Hepatocyte (in vitro differentiated cells): Measurements from ENCODE around the gene RSAD1. TPM values are rescaled to one million over a fixed set of nuclear protein-coding genes. Genes with fewer than 3 reads are reported as not detected.
A peak's percentile ranks its signal among the peaks of the same experiment; 100 is the strongest.

Source experiments
- DNase-seq: peaks from one replicate; pipeline ENCODE4 v3.0.0-alpha.2; 2016; ENCODE audit warnings: low spot score
- H2AFZ ChIP-seq: fragments of 200-600 bp; sonication (generic); 2 replicates; pipeline ENCODE4 v1.6.0; 2016; ENCODE audit warnings: antibody characterized with exemption, mild to moderate bottlenecking
- H3K27ac ChIP-seq: fragments of 200-600 bp; sonication (generic); 2 replicates; pipeline ENCODE4 v1.5.1; 2016; ENCODE audit warnings: mild to moderate bottlenecking
- H3K27me3 ChIP-seq: fragments of 200-600 bp; sonication (generic); 2 replicates; pipeline ENCODE4 v1.6.1; 2016
- H3K36me3 ChIP-seq: fragments of 200-600 bp; sonication (generic); replicated peaks from 2 replicates; pipeline ENCODE4 v1.5.1; 2016; ENCODE audit warnings: low read depth; ENCODE audit not compliant: insufficient read depth
- H3K4me1 ChIP-seq: fragments of 200-600 bp; sonication (generic); 2 replicates; pipeline ENCODE4 v1.5.1; 2016; ENCODE audit warnings: mild to moderate bottlenecking, moderate library complexity; ENCODE audit not compliant: insufficient read depth
- H3K4me2 ChIP-seq: fragments of 200-600 bp; sonication (generic); 2 replicates; pipeline ENCODE4 v1.6.0; 2016
- H3K4me3 ChIP-seq: fragments of 200-600 bp; sonication (generic); 2 replicates; pipeline ENCODE4 v1.5.1; 2016; ENCODE audit warnings: mild to moderate bottlenecking
- H3K79me2 ChIP-seq: fragments of 200-600 bp; sonication (generic); 2 replicates; pipeline ENCODE4 v1.6.0; 2017; ENCODE audit warnings: mild to moderate bottlenecking
- H3K9me2 ChIP-seq: fragments of 200-600 bp; sonication (generic); replicated peaks from 2 replicates; pipeline ENCODE4 v1.6.0; 2017; ENCODE audit warnings: mild to moderate bottlenecking; ENCODE audit not compliant: insufficient read depth
- H3K9me3 ChIP-seq: fragments of 200-600 bp; sonication (generic); 2 replicates; pipeline ENCODE4 v1.5.1; 2016; ENCODE audit warnings: low read depth, mild to moderate bottlenecking
- H4K20me1 ChIP-seq: fragments of 200-600 bp; sonication (generic); 2 replicates; pipeline ENCODE4 v1.6.0; 2016; ENCODE audit warnings: mild to moderate bottlenecking; ENCODE audit not compliant: insufficient read depth, poor library complexity, severe bottlenecking
- EZH2 ChIP-seq: fragments of 200-600 bp; sonication (generic); IDR thresholded peaks from 2 replicates; pipeline ENCODE4 v1.6.1; 2016; ENCODE audit warnings: antibody characterized with exemption, mild to moderate bottlenecking, borderline replicate concordance
- EZH2phosphoT487 ChIP-seq: fragments of 200-600 bp; sonication (generic); IDR thresholded peaks from one replicate; pipeline ENCODE4 v1.6.1; 2018; ENCODE audit warnings: antibody characterized with exemption, mild to moderate bottlenecking, low read depth, moderate library complexity; ENCODE audit not compliant: unreplicated experiment, severe bottlenecking
- WGBS: methylation state at CpG from one replicate; pipeline ENCODE4 v1.1.6; 2016; ENCODE audit warnings: low lambda C conversion rate; ENCODE audit errors: missing lambda C conversion rate; 5-methylcytosine and 5-hydroxymethylcytosine counted together
- polyA plus RNA-seq: library from polyadenylated mRNA; unstranded; fragments of >200 nt; fragmentation: Nextera tagmentation; extraction: Ambion mirVana; gene quantifications from 2 replicates; pipeline ENCODE4 v1.2.1, GENCODE V29; 2016
- total RNA-seq: library from RNA; depleted of rRNA; stranded (reverse); fragments of >200 nt; gene quantifications from 2 replicates; pipeline ENCODE4 v1.2.3, GENCODE V29; 2014
- TF ChIP-seq, protein P1 (sequence below): fragments of 200-600 bp; sonication (generic); IDR thresholded peaks from 2 replicates; pipeline ENCODE4 v1.5.1; 2016; ENCODE audit warnings: antibody characterized with exemption, mild to moderate bottlenecking; ENCODE audit not compliant: poor library complexity

RSAD1 gene
- total and polyA plus RNA-seq, 2 experiments from 2014 or later, result 28.6 to 44.2 TPM

DNA sequence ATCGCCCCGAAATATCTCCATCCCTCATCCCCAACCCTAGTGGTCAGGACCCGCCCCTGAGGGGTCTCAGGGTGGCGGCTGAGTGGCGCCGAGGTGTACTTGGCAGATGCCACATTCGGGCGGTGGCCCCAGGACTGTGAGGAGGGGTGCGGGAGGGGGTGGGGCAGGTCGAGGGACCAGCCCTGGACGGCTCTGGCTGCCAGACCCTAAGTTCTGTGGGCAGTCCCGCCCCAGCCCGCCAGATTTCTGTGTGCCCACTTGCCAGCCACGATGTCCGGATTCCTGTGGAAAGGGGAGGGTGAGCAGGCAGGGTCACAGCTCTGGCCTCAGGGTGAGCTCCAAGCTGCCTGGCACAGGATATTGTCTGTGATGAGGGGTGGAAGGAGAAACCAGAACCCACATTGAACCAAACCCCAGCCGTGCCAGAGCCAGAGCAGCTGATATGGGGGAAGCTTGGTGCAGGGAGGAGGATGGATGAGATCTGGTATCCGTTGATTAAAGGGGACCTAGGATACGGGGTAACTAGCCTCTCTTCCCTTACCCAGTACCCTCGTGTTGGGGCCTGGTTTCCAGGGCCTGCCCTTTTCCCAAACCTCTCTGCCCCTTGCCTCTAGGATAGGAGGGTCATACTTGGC, 8.9 kb upstream of the RSAD1 start:
- H3K4me1 ChIP-seq, result peaks cover 3% of the 10 kb centered on the region
- no peaks in the 10 kb centered on the region for H3K27me3 ChIP-seq
- H3K79me2 ChIP-seq, result no peaks in the 10 kb centered on the region
- WGBS, result 89% methylated on average over 16 of the region's 19 CpGs
- no peaks in the 10 kb centered on the region for H4K20me1 ChIP-seq
- no peak for DNase-seq
- TF ChIP-seq, protein P1, sequence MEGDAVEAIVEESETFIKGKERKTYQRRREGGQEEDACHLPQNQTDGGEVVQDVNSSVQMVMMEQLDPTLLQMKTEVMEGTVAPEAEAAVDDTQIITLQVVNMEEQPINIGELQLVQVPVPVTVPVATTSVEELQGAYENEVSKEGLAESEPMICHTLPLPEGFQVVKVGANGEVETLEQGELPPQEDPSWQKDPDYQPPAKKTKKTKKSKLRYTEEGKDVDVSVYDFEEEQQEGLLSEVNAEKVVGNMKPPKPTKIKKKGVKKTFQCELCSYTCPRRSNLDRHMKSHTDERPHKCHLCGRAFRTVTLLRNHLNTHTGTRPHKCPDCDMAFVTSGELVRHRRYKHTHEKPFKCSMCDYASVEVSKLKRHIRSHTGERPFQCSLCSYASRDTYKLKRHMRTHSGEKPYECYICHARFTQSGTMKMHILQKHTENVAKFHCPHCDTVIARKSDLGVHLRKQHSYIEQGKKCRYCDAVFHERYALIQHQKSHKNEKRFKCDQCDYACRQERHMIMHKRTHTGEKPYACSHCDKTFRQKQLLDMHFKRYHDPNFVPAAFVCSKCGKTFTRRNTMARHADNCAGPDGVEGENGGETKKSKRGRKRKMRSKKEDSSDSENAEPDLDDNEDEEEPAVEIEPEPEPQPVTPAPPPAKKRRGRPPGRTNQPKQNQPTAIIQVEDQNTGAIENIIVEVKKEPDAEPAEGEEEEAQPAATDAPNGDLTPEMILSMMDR, result no peak
- no peak for TF ChIP-seq EZH2
- no peak for TF ChIP-seq EZH2phosphoT487
- no peak overlapping the region for H3K27ac ChIP-seq
- no peak overlapping the region for H3K4me3 ChIP-seq
- H3K36me3 ChIP-seq, result no peaks in the 10 kb centered on the region
- H3K9me3 ChIP-seq, result no peaks in the 10 kb centered on the region
- H2AFZ ChIP-seq, result no peak overlapping the region
- H3K4me2 ChIP-seq, result peak overlapping the region; percentile 93
- no peaks in the 10 kb centered on the region for H3K9me2 ChIP-seq

DNA sequence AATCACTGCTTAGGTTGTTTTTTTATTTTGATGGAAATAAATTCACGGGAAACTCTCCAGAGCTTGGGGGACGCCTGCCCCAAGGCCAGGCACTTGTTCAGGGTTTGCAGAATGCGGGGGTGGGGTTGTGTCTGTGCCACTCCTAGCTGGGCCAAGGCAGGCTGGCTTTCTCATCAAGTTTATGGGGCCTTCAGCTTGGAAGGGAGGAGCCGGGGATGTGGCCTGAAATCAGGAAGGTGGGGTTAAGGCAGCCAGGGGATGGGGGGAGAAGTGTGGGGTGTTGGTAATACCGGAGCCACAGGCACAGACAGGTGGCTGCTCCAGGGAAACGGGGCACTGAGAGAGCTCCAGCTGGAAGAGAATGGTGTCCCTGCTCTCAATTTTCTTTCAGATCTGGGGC, 8.2 kb upstream of the RSAD1 start:
- Histone ChIP-seq H3K4me1 (peaks cover 3% of the 10 kb centered on the region), H3K4me2 (no peak overlapping the region), H3K9me2 (no peaks in the 10 kb centered on the region), H4K20me1 (no peaks in the 10 kb centered on the region), H3K9me3 (no peaks in the 10 kb centered on the region), H3K79me2 (no peaks in the 10 kb centered on the region), H3K27ac (no peak overlapping the region), H3K4me3 (no peak overlapping the region), H3K27me3 (no peaks in the 10 kb centered on the region), H2AFZ (no peak overlapping the region), H3K36me3 (no peaks in the 10 kb centered on the region)
- 74% methylated on average over 6 of the region's 6 CpGs for WGBS
- TF ChIP-seq EZH2phosphoT487 (no peak), EZH2 (no peak)
- TF ChIP-seq, protein P1, result no peak
- DNase-seq, result no peak

DNA sequence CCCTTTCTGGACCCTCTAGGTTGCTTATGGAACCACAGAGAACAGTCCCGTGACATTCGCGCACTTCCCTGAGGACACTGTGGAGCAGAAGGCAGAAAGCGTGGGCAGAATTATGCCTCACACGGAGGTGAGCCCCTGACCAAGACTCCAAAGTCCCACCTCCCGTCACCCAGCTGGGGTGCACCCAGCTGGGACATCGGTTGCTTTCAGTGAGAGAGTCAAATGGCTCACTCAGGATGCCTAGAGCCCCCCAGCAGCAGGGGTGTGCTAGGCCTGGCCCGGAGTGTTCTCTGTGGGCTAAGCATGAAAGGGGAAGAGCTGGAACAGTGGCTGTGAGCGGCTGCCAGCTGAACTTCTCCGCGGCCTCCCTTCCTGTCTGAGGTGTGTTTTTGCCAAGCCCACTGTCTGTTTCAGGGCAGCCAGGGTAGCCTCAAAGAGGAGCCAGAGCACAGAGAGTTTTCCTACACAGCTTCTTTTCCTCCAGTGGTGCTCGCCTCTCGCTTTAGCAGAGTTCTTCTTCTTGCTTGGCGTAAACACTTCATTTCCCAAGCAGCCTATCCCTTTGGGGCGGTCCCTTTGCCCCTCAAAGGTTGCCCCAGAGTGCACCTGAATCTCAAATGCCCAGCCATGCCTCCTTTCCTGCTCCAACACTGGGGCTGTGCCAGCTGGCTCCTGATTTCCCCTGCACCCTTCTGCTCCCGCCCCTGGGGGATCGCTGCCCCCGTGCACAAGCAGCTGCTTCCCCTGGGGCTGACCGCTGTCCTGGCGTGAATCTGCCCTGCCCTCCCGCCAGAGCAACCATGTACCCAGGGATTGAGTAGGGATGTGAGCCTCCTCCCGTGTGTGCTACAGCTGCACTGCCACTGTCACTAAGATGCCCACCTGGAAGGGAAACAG, 7.4 kb upstream of the RSAD1 start:
- Histone ChIP-seq H3K4me3 (no peak overlapping the region), H2AFZ (no peak overlapping the region), H3K4me1 (peaks cover 3% of the 10 kb centered on the region), H3K79me2 (no peaks in the 10 kb centered on the region), H3K27ac (no peak overlapping the region), H3K4me2 (no peak overlapping the region), H3K27me3 (no peaks in the 10 kb centered on the region), H4K20me1 (no peaks in the 10 kb centered on the region), H3K36me3 (no peaks in the 10 kb centered on the region), H3K9me3 (no peaks in the 10 kb centered on the region), H3K9me2 (no peaks in the 10 kb centered on the region)
- WGBS, result 94% methylated on average over 22 of the region's 22 CpGs
- DNase-seq, result no peak
- TF ChIP-seq, protein P1, result no peak
- no peak for TF ChIP-seq EZH2
- no peak for TF ChIP-seq EZH2phosphoT487
